Breast epithelium (tissue), 3 donors: ENCODE measurements around the gene GIPC3.
"Not testable (repeated sequence)": the region's sequence is repeated elsewhere in the genome, so short reads cannot be mapped to it uniquely, and the experiment has no call there.

Experiments used
- POLR2A ChIP-seq: fragments of 450-650 bp; IDR thresholded peaks from one replicate; pipeline ENCODE4 v1.6.1; 2016; ENCODE audit warnings: antibody characterized with exemption, mild to moderate bottlenecking, moderate library complexity
- POLR2AphosphoS5 ChIP-seq, 3 donors: sonication (generic); formaldehyde crosslinking; IDR thresholded peaks; one replicate each; pipeline ENCODE4 v1.6.1; 2017; ENCODE audit warnings: antibody characterized with exemption in 3 of 3
- TF ChIP-seq, protein P1 (sequence below), 3 donors: fragments of 450-650 bp; IDR thresholded peaks; one replicate each; pipeline ENCODE4 v1.5.1; 2016 to 2017; ENCODE audit warnings: antibody characterized with exemption in 3 of 3, mild to moderate bottlenecking in 3 of 3, moderate library complexity in 3 of 3

DNA sequence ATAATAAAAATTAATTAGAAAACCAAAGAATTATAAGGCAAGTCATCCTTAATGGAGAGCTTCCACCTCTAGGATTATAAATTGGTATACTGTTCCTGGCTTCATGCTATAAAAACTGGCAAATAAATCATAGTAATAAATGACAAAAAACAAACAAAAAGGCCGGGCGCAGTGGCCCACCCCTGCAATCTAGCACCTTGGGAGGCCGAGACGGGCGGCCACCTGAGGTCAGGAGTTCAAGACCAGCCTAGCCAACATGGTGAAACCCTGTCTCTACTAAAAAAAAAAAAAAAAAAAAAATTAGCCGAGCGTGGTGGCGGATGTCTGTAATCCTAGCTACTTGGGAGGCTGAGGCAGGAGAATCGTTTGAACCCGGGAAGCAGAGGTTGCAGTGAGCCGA, 15.2 kb upstream of the GIPC3 start:
- TF ChIP-seq POLR2A; POLR2AphosphoS5 (IDR thresholded peaks at IDR 0.05): not testable (repeated sequence)
- TF ChIP-seq, protein P1, sequence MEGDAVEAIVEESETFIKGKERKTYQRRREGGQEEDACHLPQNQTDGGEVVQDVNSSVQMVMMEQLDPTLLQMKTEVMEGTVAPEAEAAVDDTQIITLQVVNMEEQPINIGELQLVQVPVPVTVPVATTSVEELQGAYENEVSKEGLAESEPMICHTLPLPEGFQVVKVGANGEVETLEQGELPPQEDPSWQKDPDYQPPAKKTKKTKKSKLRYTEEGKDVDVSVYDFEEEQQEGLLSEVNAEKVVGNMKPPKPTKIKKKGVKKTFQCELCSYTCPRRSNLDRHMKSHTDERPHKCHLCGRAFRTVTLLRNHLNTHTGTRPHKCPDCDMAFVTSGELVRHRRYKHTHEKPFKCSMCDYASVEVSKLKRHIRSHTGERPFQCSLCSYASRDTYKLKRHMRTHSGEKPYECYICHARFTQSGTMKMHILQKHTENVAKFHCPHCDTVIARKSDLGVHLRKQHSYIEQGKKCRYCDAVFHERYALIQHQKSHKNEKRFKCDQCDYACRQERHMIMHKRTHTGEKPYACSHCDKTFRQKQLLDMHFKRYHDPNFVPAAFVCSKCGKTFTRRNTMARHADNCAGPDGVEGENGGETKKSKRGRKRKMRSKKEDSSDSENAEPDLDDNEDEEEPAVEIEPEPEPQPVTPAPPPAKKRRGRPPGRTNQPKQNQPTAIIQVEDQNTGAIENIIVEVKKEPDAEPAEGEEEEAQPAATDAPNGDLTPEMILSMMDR (IDR thresholded peaks at IDR 0.05): not testable (repeated sequence)
